PC-9 (cell line): Measurements from ENCODE around the gene FAM174C. TPM values are rescaled to one million over a fixed set of nuclear protein-coding genes. Genes with fewer than 3 reads are reported as not detected.

ENCODE experiments used
- BruUV-seq: library from RNA; stranded (reverse); fragments of 400-500 nt; replicated peaks from 2 replicates; lab custom pipeline; 2021; lab: Mats Ljungman, UMichigan
- CTCF ChIA-PET: fragments of 300-600 bp; sonication (Branson Sonifier 250); formaldehyde crosslinking; loops from one replicate; lab custom pipeline; 2022; ENCODE audit warnings: antibody characterized with exemption; lab: Charles Lee
- POLR2A ChIA-PET: fragments of 300-600 bp; sonication (Branson Sonifier 250); formaldehyde crosslinking; loops from one replicate; lab custom pipeline; 2022; ENCODE audit warnings: antibody characterized with exemption; ENCODE audit not compliant: unreplicated experiment; lab: Charles Lee
- DNase-seq, 2 experiments: peaks; one replicate each; pipeline versions ENCODE4 v3.0.0 to v3.0.0-alpha.2; 2015 to 2022; ENCODE audit warnings: mixed read lengths in 1 of 2
- H2AFZ ChIP-seq: fragments of 200-600 bp; sonication (generic); 2 replicates; pipeline ENCODE4 v1.8.1; 2017; ENCODE audit warnings: antibody characterized with exemption
- H3F3A ChIP-seq: fragments of 200-600 bp; sonication (generic); 2 replicates; pipeline ENCODE4 v1.8.1; 2017; ENCODE audit warnings: antibody characterized with exemption, mild to moderate bottlenecking, low read depth; ENCODE audit not compliant: insufficient read depth
- H3K27ac ChIP-seq: fragments of 200-600 bp; sonication (generic); 2 replicates; pipeline ENCODE4 v1.6.1; 2016; ENCODE audit warnings: mixed run types
- H3K27me3 ChIP-seq: fragments of 200-600 bp; sonication (generic); 2 replicates; pipeline ENCODE4 v1.6.1; 2016; ENCODE audit warnings: low read depth, mixed run types; ENCODE audit not compliant: insufficient read depth
- H3K36me3 ChIP-seq: fragments of 200-600 bp; sonication (generic); 2 replicates; pipeline ENCODE4 v1.6.1; 2016; ENCODE audit warnings: low read depth, mixed run types
- H3K4me1 ChIP-seq: fragments of 200-600 bp; sonication (generic); replicated peaks from 2 replicates; pipeline ENCODE4 v1.6.1; 2016; ENCODE audit warnings: mixed run types; ENCODE audit not compliant: insufficient read depth
- H3K4me2 ChIP-seq: fragments of 200-600 bp; sonication (generic); 2 replicates; pipeline ENCODE4 v1.6.1; 2017; ENCODE audit warnings: mixed run types
- H3K4me3 ChIP-seq: fragments of 200-600 bp; sonication (generic); 2 replicates; pipeline ENCODE4 v1.6.1; 2016; ENCODE audit warnings: mixed run types
- H3K79me2 ChIP-seq: fragments of 200-600 bp; sonication (generic); 2 replicates; pipeline ENCODE4 v1.6.1; 2017; ENCODE audit warnings: low read depth, mixed run types
- H3K9me2 ChIP-seq: fragments of 200-600 bp; sonication (generic); 2 replicates; pipeline ENCODE4 v1.8.1; 2017; ENCODE audit warnings: mild to moderate bottlenecking; ENCODE audit not compliant: insufficient read depth
- H3K9me3 ChIP-seq: fragments of 200-600 bp; sonication (generic); 2 replicates; pipeline ENCODE4 v1.8.1; 2016; ENCODE audit warnings: low read depth; ENCODE audit not compliant: insufficient read depth
- H4K20me1 ChIP-seq: fragments of 200-600 bp; sonication (generic); 2 replicates; pipeline ENCODE4 v1.8.1; 2017; ENCODE audit not compliant: insufficient read depth
- EZH2 ChIP-seq: fragments of 200-600 bp; sonication (generic); IDR thresholded peaks from 2 replicates; pipeline ENCODE4 v1.8.0; 2017; ENCODE audit warnings: antibody characterized with exemption, low read depth
- intact Hi-C: fragments of 100-400 bp; cut with micrococcal nuclease; formaldehyde crosslinking; loops from one replicate; pipeline ENCODE4 v1.10.0; 2022; ENCODE audit not compliant: unreplicated experiment
- total RNA-seq: library from RNA; stranded (reverse); gene quantifications from 2 replicates; pipeline ENCODE4 v1.2.3, GENCODE V29; 2021
- TF ChIP-seq, protein P1 (sequence below): fragments of 200-600 bp; sonication (generic); conservative IDR thresholded peaks from 2 replicates; pipeline ENCODE4 v1.6.1; 2017; ENCODE audit warnings: mixed run types, antibody characterized with exemption, mild to moderate bottlenecking, moderate library complexity

Gene FAM174C
- total RNA-seq, 1 experiment from 2014 or later, result 51.8 TPM

- Histone ChIP-seq H3K4me2 (peak overlapping the region; percentile 78), H3K4me1 (peaks cover 49% of the 10 kb centered on the region), H3K36me3 (0 out of 2 replicates have a peak, but pooled peaks cover 1% of the 10 kb centered on the region), H3K9me2 (no peaks in the 10 kb centered on the region), H3K27ac (no peak overlapping the region), H4K20me1 (peaks cover 4% of the 10 kb centered on the region; the same call in 1 of the 2 replicates), H3K4me3 (peak overlapping the region; percentile 59), H2AFZ (no peak overlapping the region), H3K27me3 (no peaks in the 10 kb centered on the region), H3F3A (peaks cover 36% of the 10 kb centered on the region; the same call in 1 of the 2 replicates), H3K9me3 (no peaks in the 10 kb centered on the region), H3K79me2 (peaks cover 24% of the 10 kb centered on the region)
- no TSS peak for BruUV-seq
- ChIA-PET CTCF (interaction anchor here (0.5 to 5.0 kb wide), 3 partner anchors 14 to 154 kb away, joined by 5 to 76 read pairs (median 5); no protein-coding TSS in a partner anchor), POLR2A (interaction anchor here (0.5 to 2.1 kb wide), 5 partner anchors 12 to 575 kb away, joined by 5 to 33 read pairs (median 10); no protein-coding TSS in a partner anchor)
- DNase-seq, result peak in 1 of 2 experiments; percentile 73
- TF ChIP-seq EZH2, result no peak
- TF ChIP-seq, protein P1, sequence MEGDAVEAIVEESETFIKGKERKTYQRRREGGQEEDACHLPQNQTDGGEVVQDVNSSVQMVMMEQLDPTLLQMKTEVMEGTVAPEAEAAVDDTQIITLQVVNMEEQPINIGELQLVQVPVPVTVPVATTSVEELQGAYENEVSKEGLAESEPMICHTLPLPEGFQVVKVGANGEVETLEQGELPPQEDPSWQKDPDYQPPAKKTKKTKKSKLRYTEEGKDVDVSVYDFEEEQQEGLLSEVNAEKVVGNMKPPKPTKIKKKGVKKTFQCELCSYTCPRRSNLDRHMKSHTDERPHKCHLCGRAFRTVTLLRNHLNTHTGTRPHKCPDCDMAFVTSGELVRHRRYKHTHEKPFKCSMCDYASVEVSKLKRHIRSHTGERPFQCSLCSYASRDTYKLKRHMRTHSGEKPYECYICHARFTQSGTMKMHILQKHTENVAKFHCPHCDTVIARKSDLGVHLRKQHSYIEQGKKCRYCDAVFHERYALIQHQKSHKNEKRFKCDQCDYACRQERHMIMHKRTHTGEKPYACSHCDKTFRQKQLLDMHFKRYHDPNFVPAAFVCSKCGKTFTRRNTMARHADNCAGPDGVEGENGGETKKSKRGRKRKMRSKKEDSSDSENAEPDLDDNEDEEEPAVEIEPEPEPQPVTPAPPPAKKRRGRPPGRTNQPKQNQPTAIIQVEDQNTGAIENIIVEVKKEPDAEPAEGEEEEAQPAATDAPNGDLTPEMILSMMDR, result peak; percentile 80
- intact Hi-C loops, result loop anchor here (2.0 kb wide), 1 partner anchor 14 kb away; no protein-coding TSS in a partner anchor
These were observed 8.3 kb upstream of the FAM174C start for GRCh38 chr19:1266916-1267476.

GRCh38 chr19:1267477-1268225, 7.7 kb upstream of the FAM174C start:
- Histone ChIP-seq H3K4me1 (peaks cover 46% of the 10 kb centered on the region), H3K9me3 (no peaks in the 10 kb centered on the region), H3K36me3 (peaks cover 6% of the 10 kb centered on the region; the same call in 1 of the 2 replicates), H4K20me1 (peaks cover 4% of the 10 kb centered on the region; the same call in 1 of the 2 replicates), H3K79me2 (peaks cover 30% of the 10 kb centered on the region), H3K27ac (no peak overlapping the region), H3K9me2 (no peaks in the 10 kb centered on the region), H2AFZ (no peak overlapping the region), H3K27me3 (no peaks in the 10 kb centered on the region), H3F3A (peaks cover 39% of the 10 kb centered on the region; the same call in 1 of the 2 replicates), H3K4me3 (peak overlapping the region; percentile 59; the same call in 1 of the 2 replicates), H3K4me2 (peak overlapping the region; percentile 78)
- CTCF ChIA-PET, result interaction anchor here (5.0 kb wide), 1 partner anchor 23 kb away, joined by 76 read pairs; no protein-coding TSS in a partner anchor
- no peak for DNase-seq
- intact Hi-C loops, result loop anchor here (2.0 kb wide), 1 partner anchor 15 kb away; no protein-coding TSS in a partner anchor
- no TSS peak for BruUV-seq
- POLR2A ChIA-PET, result no interaction called here
- TF ChIP-seq, protein P1, result no peak
- no peak for TF ChIP-seq EZH2
